ENCODE data around the gene SELENON. TPM values are rescaled to one million over a fixed set of nuclear protein-coding genes. Genes with fewer than 3 reads are reported as not detected.

SELENON gene
- total RNA-seq, 2 donors from 2014 or later = 22.8 to 27.4 TPM

DNA sequence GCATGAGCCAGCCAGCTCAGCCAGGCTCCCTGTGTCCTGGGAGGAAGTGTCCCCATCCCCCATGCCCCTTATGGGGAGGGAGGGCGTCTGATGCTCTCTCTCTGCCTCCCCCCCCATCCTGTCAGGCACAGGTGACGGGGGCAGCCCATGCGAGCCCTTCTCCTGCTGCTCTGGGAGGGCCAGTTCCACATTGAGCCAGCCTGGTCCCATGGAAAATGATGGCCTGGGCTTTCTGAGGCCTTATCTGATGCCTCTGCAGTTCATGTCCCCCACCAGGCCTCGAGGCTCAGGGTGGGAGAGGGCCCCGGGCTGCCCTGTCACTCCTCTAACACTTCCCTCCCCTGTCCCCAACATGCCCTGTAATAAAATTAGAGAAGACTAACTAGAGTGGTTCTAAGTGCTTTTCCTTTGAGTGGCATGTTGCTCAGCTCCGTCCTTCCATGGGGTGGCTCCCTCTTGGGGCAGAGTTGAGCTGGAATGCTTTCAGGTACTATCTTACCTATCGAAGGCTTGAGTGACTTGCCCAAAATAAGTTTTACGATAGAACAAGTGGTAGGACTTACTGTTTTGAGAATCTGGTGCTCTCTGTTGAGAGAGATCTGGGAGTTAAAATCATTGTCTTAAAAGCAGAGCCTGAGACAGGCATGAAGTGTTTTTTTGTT, 18.0 kb downstream of the SELENON start:
- DNase-seq = peak in 1 of 4 donors; percentile 27
- 19 to 38% methylated on average over 6 to 8 of the region's 8 CpGs for WGBS, 2 donors
- Histone ChIP-seq H3K4me1 (peaks cover 39% of the 10 kb centered on the region), H3K9me3 (no peaks in the 10 kb centered on the region), H3K27ac (peak overlapping the region in 3 of 4 donors; percentile 91 to 98 (median 93)), H3K36me3 (replicated peaks in 1 of 2; ENCODE audit: insufficient read depth in 1 of 2, low read depth in 2 of 2) (peaks cover 0 to 6% of the 10 kb centered on the region in 2 donors), H3K27me3 (no peaks in the 10 kb centered on the region), H3K4me3 (no peak overlapping the region)
- peak in 4 of 7 experiments; percentile 20 to 21 (median 20) for TF ChIP-seq CTCF (IDR thresholded peaks at IDR 0.05)
- no peak for TF ChIP-seq POLR2A (IDR thresholded peaks at IDR 0.05)
- intact Hi-C loops (cut with DNase I) = no loop called here
- no peak for ATAC-seq

GRCh38 chr1:25818569-25818968, 18.6 kb downstream of the SELENON start:
- ATAC-seq (no peak), DNase-seq (peak in 1 of 4 donors; percentile 15)
- intact Hi-C loops (cut with DNase I) = no loop called here
- Histone ChIP-seq H3K9me3 (no peaks in the 10 kb centered on the region), H3K27me3 (no peaks in the 10 kb centered on the region), H3K36me3 (replicated peaks in 1 of 2; ENCODE audit: insufficient read depth in 1 of 2, low read depth in 2 of 2) (peaks cover 0 to 6% of the 10 kb centered on the region in 2 donors), H3K27ac (peak overlapping the region in 3 of 4 donors; percentile 91 to 98 (median 93)), H3K4me3 (no peak overlapping the region), H3K4me1 (peaks cover 43% of the 10 kb centered on the region)
- WGBS, 2 donors = 21 to 25% methylated on average over 6 of the region's 6 CpGs
- TF ChIP-seq CTCF (IDR thresholded peaks at IDR 0.05) (no peak), POLR2A (IDR thresholded peaks at IDR 0.05) (no peak)

DNA sequence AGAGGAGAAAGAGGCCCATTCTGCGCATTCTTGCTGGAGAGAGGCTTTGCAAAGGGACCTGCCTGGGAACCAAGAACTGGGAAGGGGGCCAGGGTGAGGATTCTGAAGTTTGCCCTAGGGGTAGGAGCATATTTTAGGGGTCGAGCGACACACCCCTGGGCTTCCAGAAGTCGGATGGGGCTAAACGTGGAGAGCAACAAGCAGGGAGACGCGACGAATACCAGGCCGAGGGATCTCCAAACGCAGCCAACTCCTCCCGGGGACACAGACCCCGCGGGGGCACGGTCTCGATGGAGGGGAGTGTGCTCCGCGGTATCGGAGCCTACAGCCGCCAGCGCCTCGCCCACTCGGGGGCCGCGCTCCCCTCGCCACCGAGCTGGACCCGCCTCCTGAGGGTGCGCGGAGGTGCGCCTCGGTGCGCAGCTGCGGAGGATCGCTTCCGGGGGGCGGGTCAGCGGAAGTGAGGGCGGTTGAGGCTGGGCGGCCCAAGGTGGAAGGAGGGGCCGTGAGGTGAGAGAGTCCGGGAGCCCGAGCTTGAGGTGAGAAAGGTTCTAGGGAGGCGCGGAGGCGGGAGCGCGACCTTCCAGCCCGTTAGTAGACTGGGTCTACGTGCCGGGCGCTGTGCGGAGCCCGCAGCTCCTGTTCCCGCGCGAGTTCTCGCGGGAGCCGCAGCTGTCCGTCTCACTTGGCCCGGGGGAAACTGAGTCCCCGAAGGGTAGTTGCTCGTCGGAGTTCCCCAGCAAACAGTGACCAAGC, 19.7 kb downstream of the SELENON start, which contains the start of gene MTFR1L:
TSS of gene MTFR1L (plus strand) at position 464 of the 756 bp plus-strand sequence. CDS start 3,151 bp downstream, outside the sequence.
- H3K27ac ChIP-seq = peak within 1 kb of the TSS; percentile 91 to 98 (median 93)
- TF ChIP-seq CTCF (IDR thresholded peaks at IDR 0.05) = no peak
- peak; percentile 95 to 96 (median 95) for TF ChIP-seq POLR2A (IDR thresholded peaks at IDR 0.05)
- ATAC-seq (peak; percentile 91), DNase-seq (peak; percentile 93 to 95 (median 94))
- 0 to 1% methylated on average over 9 to 63 of the region's 64 CpGs for WGBS, 2 donors
- no peaks in the 10 kb centered on the region for H3K27me3 ChIP-seq
- peak within 1 kb of the TSS; percentile 83 to 89 for H3K4me3 ChIP-seq
- no peaks in the 10 kb centered on the region for H3K9me3 ChIP-seq
- H3K4me1 ChIP-seq = peaks cover 43% of the 10 kb centered on the region
- intact Hi-C loops (cut with DNase I) = no loop called here
- peaks cover 0 to 3% of the 10 kb centered on the region in 2 donors for H3K36me3 ChIP-seq (replicated peaks in 1 of 2; ENCODE audit: insufficient read depth in 1 of 2, low read depth in 2 of 2)

DNA sequence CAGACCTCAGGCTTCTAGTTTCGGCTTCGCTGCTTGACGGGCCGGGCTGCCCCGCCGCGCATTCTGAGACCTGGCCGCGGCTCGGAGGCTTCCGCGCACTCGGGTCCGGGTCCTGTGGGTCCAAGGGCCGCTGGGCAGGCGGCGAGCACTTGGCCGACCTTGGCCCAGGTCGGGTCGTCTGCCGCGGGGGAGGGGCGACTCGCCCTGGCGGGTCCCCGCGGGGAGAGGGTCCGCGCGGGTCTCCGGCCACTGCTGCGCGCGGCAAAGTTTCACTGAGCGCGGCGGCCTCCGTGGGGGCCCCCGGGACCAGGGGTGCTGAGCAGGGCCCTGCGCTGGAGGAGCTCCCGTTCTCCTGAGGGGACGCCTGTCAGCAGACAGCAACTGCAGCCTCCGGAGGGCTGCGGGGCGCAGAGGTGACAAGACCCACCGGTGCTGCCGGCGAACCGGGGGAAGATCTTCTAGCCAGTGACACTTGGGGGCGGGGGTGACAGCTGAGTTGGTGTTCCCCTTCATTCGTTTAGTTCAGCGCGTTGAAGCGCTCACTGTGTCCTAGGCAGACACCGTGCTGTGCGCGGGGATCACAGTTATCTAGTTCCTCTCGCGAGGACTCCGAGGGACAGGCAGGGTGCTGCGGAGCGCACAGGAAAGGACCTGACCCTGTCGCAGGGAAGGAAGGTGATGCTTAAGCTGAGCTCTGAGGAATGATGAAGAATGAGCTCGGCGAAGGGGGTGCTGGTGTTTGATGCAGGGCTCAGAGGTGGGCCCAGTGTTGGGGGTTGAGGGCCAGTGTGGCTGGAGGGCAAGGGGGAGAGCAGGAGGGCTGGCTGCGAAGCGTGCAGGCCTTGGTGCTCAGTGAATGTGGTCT, 20.5 kb downstream of the SELENON start:
- intact Hi-C loops (cut with DNase I) = no loop called here
- H3K4me3 ChIP-seq = peak overlapping the region; percentile 83 to 89
- ATAC-seq = peak; percentile 45
- peaks cover 0 to 1% of the 10 kb centered on the region in 2 donors for H3K36me3 ChIP-seq (replicated peaks in 1 of 2; ENCODE audit: insufficient read depth in 1 of 2, low read depth in 2 of 2)
- peak; percentile 55 to 69 (median 66) for DNase-seq
- TF ChIP-seq CTCF (IDR thresholded peaks at IDR 0.05) (no peak), POLR2A (IDR thresholded peaks at IDR 0.05) (peak in 1 of 3 donors; percentile 50)
- no peaks in the 10 kb centered on the region for H3K9me3 ChIP-seq
- no peaks in the 10 kb centered on the region for H3K27me3 ChIP-seq
- 1 to 3% methylated on average over 19 to 67 of the region's 67 CpGs for WGBS, 2 donors
- H3K27ac ChIP-seq = peak overlapping the region; percentile 91 to 98 (median 93)
- peaks cover 43% of the 10 kb centered on the region for H3K4me1 ChIP-seq
